ENCODE measurements around the gene AGAP1.

AGAP1 gene

DNA sequence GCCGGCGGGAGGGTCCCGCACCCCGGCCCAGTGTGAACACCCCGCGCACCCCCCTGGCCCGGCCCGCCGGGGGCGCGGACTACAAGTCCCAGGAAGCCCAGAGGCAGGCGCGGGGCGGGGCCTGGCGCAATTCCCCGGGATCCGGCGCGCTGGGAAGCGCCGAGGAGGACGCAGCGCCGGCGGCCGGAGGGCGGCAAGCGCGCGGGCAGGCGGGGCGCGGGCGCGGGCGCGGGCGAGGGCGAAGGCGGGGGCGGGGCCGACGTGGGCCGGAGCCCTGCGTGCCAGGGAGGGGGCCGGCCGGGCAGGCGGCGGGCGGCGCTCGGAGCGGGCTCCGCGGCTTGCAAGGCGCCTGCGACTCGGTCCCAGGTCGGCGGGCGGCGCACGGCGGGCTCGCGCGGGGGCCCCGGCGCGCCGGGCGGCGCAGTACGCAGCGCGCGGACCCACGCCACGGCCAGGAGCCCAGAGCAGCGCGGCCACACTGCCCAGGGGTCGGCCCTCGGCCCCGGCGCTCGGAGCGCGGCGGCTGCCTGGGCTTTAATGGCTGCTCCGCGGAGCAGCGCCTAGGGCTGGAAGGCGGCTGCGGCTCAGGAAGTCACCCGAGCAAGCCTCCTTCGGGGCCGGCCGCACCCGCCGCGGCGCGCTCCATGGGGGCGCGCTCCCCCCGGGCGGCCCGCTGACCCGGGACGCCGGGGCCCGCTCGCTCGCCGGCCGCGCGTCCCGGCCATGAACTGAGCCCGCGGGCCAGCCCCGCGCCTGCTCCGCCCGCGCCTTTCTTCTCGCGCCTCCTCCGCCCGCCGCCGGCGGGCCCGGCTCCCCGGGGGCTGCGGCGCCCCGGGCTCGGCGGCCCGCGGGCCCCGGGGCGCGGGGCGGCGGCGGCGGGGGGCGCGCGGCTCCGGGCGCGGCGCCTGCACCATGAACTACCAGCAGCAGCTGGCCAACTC, at the start of gene AGAP1:
Gene AGAP1 (plus strand): TSS at position 269 of the 941 bp plus-strand sequence.
- DNase-seq = peak; percentile 23

DNA sequence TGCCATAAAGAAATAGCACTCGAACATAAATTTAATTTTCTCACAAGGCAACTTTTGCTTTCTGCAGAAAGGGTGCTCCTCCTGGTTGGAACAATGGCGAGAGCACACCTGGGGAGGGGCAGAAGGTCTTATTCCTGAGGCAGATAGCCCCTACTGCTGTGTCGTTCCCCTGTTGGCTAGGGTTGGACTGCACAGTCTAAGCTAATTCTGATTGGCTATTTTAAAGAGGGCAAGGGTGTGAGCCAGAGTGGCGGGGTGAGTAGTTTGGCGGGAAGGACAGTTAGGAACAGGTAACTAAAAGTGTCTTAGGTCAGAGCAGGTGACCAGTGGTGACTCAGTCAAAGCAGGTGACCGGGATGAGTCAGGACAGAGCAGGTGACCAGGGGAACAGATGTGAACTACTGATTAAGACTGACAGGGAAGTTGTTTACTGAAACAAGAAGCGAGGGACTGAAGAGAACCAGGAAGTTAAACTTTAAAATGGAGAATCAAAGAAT, 49.7 kb upstream of the AGAP1 start:
- no peak for DNase-seq

DNA sequence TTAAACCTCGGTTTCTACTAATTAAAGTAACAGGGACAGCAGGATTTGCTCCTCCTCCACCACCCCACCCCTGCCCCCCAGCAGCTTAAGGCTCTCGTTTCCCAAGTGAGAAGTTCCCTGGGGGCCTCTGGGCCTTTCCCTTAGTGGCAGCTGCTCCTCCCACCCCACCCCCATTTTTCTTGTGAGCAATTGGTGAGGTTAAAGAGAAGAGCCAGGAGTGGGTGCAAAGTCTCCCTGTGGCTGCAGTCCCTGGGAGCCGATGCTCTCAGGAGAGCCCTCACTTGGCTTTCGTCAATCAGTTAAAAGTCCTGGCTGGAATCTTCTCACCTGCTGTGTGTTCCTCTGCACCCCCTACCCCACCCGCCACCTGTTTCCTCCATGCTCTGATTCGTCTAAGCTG, 48.7 kb upstream of the AGAP1 start:
- DNase-seq = no peak

DNA sequence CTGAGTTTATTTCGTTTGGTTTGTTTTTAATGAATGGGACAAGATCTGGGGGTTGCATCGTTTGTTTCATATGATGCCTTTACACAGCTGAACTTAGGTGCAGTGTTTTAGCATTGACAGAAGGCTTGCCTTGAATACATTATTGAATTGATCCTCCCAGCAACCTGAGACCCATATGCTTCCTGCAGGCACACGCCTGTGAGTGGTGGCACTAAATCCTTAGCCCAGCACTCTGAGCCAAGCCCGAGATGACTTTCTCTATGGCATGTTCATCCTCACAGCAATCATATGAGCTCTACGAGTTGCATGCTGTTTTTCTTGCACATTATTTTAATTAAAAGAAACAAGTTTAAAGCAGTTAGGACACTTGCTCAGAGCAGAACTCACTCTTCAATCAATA, 47.8 kb upstream of the AGAP1 start:
- no peak for DNase-seq

DNA sequence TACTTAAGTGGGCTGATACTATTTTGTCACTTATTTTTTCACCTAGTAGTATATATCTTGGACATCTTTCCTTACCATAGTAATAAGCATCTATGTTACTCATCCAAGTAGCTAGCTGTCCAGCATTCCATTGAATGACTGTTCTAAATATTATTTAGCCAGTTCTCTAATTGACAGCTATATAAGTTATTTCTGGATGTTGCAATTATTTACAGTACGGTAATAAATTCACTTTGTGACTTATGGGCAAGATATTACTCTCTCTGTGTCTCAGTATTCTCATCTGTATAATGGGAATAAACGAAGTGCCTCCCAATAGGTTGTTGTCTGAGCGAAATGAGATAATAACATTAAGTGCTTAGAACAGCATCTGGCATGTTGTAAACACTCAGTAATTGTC, 46.6 kb upstream of the AGAP1 start:
- no peak for DNase-seq

DNA sequence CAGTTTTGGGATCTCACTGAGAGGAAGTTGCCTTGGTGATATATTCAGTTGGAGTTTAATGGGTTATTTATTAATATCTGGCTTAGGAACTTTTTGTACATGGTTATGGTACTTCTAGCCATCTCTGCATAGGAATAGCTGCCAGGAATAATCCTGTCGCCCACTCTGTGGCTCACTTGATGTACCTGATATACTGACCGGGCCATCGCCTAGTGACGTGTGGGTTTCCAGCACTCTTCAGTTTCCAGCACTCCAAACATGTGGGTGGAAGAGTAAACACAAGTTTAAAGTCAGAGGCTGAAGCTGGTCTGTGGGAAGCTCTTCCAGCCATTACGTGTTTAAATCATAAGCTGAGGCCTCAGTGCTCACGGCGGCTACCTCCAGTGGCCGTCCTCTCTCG, 44.3 kb upstream of the AGAP1 start:
- DNase-seq = no peak

DNA sequence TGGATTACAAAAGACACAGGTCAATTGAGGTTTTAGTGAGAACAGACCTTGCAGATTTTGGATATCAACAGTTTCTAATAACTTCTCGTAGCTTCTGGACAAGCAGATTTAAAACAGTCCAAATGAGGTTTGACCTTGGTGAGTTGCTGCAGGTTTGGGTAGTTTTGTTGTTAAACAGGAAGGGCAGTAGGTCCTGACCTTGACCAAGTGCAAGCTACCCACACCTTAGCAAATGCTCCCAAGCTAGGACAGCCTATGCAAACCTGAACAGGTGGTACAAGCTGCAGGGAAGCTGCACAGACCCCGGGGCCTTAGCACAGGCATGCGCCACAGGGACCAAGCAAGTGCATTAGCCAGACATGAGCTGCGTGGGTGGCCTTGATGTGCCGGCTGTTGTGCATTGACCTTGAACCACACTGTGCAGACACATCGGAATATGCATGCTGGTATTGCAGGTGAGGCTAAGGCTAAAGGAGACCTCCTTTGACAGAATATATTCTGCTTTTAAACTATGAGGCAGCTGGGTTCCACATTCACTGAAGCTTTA, 40.2 kb upstream of the AGAP1 start:
- no peak for DNase-seq

DNA sequence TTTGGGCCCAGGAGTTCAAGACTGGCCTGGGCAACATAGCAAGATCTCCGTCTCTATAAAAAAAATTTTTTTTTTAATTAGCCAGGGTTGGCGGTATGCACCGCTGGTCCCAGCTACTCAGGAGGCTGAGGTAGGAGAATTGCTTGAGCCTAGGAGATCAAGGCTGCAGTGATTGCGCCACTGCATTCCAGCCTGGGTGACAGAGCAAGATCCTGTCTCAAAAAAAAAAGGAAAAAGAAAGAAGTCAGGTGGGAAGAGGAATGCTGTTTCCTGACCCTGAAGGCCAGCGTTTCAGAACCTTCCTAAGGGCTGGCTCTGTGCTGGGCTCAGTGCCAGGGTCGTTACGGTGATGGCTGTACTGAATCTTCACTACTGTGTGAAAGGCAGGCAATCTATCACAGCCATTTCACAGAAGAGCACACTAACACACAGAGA, 35.0 kb upstream of the AGAP1 start:
- DNase-seq = no peak

DNA sequence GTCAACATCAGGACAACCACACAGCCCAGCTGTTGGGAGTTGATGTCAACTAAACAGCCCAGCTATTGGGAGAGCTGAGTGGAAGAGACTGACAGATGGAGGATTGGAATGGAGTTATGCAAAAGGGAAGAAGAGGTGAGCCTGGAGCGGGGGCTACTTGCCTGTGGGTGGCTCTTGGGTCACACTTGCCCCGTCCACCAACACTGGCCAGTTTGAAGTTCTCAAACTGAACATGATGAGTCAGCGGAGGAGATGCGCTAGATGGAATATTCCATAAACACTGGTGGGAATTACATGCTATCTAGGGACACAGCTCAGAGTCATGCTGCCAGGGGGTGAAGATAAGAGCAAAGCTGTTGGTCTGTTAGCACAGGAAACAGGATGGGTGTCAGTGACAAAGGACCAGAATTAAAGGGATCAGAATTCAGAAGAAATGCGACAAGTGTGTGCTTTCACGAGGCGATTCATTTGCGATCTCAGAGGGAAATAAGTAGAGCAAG, 33.2 kb upstream of the AGAP1 start:
- DNase-seq = no peak

DNA sequence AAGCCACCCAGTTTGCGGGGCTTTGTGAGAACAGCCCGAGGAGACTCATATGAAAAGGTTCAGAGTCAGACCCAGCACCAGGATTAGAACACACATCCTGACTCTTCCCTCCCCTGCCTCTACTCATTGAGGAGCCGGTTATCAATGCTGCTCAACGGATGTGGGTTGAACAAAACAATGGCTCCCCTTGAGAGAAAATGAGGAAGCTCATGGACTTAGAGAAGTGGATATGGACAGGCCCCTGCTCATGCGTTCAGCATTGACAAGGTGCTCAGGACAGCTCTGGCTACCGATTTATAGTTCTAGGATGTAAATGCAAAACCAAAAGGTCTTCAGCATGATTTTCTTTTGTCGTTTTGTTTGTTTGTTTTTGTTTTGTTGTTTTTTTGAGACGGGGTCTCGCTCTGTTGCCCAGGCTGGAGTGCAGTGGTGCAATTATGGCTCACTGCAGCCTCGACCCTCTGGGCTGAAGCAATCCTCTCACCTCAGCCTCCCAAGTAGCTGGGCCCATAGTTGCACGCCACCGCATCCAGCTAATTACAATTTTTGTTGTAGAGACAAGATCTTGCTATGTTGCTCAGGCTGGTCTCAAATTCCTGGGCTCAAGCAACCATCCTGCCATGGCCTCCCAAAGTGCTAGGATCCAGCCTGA, 32.0 kb upstream of the AGAP1 start:
- no peak for DNase-seq

DNA sequence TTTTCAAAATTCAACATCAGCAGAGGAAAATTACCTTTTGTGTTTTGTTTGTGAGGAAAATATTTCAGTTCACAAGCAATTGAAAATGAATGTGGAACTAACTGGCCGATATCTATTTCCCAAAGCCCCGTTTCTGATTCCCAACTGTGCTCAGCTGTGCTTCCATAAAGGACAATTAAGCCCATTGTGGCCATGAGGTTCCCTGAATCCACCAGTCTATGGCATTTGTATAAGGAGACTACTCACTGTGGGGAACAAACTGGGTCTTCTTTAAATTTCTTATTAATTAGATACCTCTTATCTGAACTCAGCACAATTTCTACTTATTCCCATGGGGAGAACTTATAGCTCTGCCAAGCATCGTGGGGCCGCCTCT, 31.4 kb upstream of the AGAP1 start:
- no peak for DNase-seq

DNA sequence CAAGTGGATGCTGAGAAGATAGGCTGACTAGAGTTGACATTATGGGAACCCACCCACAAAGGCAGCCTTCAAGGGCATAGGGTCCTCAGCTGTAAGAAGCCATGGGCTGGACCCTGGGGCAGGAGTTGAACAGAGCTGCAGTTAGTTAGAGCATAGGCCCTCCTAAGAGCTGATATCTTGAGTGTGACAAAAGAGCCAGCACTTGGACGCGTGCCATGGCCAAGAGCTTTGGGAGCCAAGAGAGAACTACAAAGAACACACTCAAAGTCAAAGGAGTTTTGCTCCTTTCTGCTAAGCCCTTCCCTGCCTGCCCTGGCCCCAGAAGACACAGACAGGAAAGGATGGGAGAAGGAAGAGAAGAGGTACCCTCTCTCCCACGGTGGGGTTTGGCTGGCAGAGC, 29.9 kb upstream of the AGAP1 start:
- DNase-seq = no peak

DNA sequence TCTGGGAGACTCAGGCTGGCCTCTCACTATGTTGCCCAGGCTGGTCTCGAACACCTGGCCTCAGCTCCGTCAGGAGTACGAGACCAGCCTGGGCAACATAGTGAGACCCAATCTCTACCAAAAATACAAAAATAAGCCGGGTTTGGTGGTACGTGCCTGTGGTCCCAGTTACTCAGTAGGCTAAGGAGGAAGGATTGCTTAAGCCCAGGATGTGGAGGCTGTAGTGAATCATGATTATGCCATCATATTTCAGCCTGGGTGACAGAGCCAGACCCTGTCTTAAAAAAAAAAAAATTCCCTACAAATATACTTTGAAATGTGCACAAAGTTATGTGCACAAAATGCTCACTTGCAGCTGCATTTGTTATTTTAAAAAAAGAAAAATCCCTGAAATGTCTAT, 26.3 kb upstream of the AGAP1 start:
- no peak for DNase-seq

DNA sequence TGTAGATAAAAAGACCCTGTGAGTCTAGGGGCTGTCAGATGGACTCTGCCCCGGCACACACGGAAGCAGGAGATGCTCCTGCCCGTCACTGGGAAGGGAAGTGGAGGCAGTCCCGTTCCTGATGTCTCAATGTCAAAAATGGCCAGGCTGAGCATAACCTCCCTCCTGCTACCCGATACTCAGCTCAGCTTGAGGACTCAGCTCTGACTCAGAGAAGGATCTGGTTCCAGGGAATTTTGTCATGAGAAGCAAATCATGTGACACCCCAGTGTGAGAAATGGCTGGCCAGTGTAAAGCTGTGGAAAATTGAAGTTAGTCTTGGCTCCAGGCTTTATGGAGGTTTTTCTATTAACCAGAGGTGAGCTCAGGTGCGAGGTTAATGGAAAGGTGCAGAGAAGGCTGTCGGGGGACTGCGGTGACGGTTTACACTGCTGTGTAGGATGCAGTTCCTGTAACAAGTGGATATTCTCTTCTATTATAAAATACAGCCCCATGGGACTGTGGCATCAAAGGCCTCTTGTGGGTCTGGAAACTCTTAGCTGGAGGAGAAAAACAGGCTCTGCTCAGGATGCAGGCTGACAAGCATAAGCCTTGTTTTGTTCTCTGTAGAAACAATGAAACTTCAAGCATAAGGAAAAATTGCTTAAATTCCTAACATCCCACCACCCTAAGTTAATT, 24.7 kb upstream of the AGAP1 start:
- no peak for DNase-seq

DNA sequence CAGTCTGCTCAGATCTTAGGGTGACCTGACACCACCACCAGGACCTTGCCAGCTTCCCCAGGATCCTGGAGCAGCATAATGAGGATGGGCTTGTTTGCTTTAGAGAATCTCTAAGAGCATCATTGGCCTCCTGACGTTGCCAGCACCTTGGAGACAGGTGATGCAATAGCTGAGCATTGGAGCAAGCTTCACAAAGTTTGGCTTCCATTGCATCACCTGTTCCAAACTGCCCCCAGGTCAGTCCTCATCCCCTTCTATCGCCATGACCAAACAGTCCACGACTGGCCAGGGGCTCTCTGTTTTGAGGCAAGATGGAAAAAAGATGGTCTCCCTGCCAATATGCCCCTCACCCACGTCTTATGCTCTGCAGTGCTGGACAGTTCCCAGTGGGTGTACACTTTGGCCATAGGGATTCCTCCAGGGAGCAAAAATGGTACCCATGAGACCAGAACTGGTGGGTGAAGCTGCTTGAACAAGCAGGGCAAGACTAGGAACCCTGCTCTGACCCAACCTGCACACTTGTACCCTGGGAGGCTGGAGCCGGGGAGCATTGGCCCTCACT, 22.6 kb upstream of the AGAP1 start:
- no peak for DNase-seq

DNA sequence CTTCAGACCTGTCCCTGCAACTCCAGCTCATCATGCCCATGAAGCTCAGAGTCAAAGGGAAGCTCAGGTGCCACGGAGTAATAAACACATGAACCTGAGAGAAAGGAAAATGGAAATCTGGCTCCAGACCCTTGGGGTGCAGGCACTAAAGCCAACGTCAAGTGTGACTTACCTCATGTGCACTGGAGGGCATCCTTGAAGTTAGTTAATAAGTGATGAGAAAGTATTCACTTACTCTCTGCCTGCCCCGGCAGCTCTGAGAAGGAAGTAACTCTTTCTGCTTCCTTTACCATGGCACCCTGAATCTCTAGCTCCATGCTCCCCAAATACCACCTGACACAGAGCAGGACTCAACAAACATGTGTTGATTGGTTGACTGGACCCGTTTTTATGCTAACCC, 21.4 kb upstream of the AGAP1 start:
- DNase-seq = no peak

DNA sequence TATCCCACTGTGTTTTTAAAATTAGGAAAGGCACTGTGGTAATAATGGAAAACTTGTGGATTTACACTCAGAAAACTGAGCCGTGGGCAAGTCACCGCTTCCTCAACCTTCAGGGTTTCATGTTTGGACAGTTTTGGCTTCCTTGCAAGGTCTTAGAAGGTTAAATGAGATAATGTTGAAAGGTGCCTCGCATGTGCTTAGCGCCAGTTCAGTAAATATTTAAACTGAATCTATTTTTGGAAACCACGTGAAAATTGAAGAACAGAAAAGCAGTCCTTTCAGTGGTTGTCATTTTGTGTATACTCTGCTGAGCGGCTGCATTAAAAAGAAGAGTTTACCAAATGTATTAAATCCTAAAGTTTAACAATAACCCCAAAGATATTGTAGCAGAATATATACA, 15.2 kb upstream of the AGAP1 start:
- DNase-seq = no peak

DNA sequence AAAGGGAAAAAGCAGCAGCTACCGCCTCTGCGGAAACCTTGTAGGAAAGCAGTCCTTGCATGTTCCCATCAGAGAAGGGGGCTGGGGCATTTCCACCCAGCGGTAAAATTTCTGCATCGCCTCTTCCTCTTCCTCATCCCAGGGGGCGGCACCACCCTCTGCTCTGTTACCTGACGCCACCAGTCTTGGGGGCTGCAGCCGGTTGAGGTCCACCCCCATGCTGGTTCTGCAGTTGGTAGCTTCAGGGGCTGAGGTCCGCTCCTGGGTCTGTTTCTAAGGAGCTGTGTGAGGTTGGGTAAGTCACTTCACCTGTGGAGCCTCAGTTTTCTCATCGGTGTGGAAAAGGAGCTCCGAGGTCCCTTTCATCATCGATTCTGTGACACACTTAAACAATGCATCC, 14.2 kb upstream of the AGAP1 start:
- DNase-seq = no peak

DNA sequence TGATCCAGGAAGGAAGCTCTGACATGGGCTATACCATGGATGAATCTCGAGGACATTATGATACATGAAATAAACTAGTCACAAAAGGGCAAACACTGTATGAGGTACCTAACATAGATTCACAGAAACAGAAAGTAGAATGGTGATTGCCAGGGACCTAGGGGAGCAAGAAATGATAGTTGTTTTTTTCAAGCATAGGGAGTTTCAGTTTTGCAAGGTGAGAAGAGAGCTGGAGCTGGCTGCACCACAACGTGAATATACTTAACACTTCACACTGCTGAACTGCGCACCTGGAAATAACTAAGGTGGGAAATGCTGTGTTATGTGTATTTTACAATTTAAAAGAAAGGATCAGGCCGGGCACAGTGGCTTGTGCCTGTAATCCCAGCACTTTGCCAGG, 13.2 kb upstream of the AGAP1 start:
- no peak for DNase-seq

DNA sequence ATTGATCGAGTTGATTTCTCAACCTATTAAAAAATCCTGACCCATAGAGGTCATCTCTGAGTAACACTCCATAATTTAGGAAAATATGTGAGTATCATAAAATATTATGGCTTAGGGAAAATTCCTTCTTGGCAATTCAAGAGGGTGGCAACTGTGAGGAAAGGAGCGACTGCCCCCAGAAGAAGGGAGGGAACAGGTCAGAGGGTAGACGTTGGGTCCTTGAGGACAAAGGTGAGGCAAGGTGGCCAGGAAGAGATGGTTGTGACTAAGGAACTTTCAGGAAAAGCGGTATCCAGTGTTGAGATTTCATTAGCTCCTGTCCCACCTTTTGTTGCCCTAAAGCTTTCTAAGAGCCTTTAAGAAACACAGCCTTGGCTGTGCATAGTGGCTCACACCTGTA, 10.5 kb upstream of the AGAP1 start:
- no peak for DNase-seq

DNA sequence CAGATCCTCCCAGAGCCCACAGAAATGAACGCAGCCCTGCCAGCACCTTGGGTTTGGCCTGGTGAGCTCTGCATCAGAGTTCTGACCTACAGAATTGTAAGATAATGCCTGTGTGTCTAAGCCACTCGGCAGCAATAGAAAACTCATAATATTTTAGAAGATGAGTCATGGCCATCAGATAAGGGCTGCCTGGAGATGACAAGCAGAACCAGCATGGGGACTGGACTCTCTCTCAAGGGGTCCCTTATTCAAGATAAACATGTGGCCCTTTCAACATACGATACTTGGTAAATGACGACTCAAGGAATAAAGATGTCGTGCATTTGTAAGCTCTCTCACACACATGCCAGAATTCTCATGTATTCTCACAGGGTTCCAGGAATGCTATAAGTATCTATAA, 8.5 kb upstream of the AGAP1 start:
- DNase-seq = no peak

DNA sequence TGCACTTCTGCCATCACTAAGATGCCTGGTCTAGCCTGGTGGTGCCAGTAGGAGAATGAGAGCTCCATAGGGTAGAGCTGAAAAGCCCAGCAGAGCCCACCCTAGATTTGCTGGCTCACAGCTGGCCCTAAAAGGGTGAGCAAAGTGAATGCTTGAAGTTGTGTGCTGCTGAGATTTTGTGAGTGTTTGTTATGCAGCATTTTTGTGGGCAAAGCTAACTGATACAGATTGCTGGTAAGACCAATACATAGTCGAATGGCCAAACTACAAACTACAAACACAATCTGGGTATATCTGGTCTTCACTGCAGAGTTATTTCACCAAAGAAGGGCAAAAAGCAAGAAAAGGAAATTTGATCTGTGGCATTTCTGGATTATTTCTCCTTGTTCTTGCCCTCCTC, 7.1 kb upstream of the AGAP1 start:
- DNase-seq = no peak

DNA sequence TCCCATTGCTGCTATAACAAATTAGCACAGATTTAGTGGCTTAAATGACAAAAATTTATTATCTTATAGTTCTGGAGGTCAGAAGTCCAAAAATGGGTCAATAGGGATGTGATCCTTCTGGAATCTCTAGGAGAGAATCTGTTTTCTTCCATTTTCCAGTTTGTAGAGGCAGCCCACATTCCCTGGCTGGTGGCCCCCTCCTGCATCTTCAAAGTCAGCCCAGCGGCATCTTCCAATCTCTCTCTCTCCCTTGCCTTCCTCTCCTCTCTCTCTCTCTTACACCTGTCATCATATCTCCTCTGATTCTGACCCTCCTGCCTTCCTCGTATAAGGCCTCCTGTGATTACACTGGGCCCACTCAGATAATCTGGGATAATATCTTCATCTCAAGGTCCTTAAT, 3.9 kb upstream of the AGAP1 start:
- DNase-seq = no peak

Data from stimulated activated CD4-positive, alpha-beta T cell treated with anti-CD3 and anti-CD28 coated beads, Interleukin-12 subunit alpha, Interleukin-12 subunit beta, amount 100 ng/mL, for 4 hours (primary cell).